K562 (cell line): ENCODE results near the gene SLC13A4. TPM values are rescaled to one million over a fixed set of nuclear protein-coding genes. Genes with fewer than 3 reads are reported as not detected.

ENCODE experiments used
- ATAC-seq: fragments of 200-7000 bp; cut with Tn5 transposase; 3 replicates; pipeline ENCODE4 v1.9.1; 2020; ENCODE audit warnings: moderate library complexity
- BruUV-seq: library from RNA; stranded (reverse); fragments of 400-500 nt; replicated peaks from 2 replicates; lab custom pipeline; 2021; lab: Mats Ljungman, UMichigan
- CTCF ChIA-PET: fragments of 300-600 bp; formaldehyde crosslinking; extraction: SDS; loops from one replicate; lab custom pipeline; 2021; ENCODE audit warnings: low intra/inter-chr PET ratio; lab: Yijun Ruan, JAX
- POLR2A ChIA-PET: fragments of 300-600, 350-650 bp; sonication (Branson Sonifier 250); formaldehyde crosslinking; extraction: SDS; loops from one replicate; lab custom pipeline; 2021; ENCODE audit warnings: antibody characterized with exemption, inconsistent platforms; lab: Yijun Ruan, JAX
- DNase-seq, 4 experiments: peaks; one replicate each; pipeline versions ENCODE4 v3.0.0 to v3.0.0-alpha.2; 2011 to 2018; ENCODE audit warnings: low spot score in 3 of 4, mixed read lengths in 3 of 4; ENCODE audit errors: extremely low read depth in 1 of 4
- FAIRE-seq: peaks from 2 replicates; lab custom pipeline; 2011; peaks lifted over from hg19 to GRCh38; lab: Jason Lieb, UNC
- H2AFZ ChIP-seq: 2 replicates; pipeline ENCODE4 v1.6.0; 2011; ENCODE audit warnings: low read depth, low read length, control low read depth, inconsistent platforms
- H3K27ac ChIP-seq: fragments of 200-600 bp; 3 replicates; pipeline ENCODE4 v1.8.0; 2011; ENCODE audit warnings: low read depth, mild to moderate bottlenecking, control low read depth, inconsistent platforms, low read length, moderate library complexity, mixed read lengths; ENCODE audit errors: extremely low read depth
- H3K27me3 ChIP-seq, 2 experiments: fragments of 300-600 bp in 1 of 2; 2 replicates in 1 of 2; 3 replicates in 1 of 2; pipeline versions ENCODE4 v1.6.0 to v1.8.0; 2011; ENCODE audit warnings: inconsistent platforms in 2 of 2, low read length in 2 of 2, mild to moderate bottlenecking in 1 of 2, mixed read lengths in 1 of 2, moderate library complexity in 1 of 2; ENCODE audit not compliant: control insufficient read depth in 2 of 2, insufficient read depth in 2 of 2
- H3K36me3 ChIP-seq: fragments of 300-600 bp; 3 replicates; pipeline ENCODE4 v1.8.0; 2011; ENCODE audit warnings: mild to moderate bottlenecking, low read length, inconsistent platforms; ENCODE audit not compliant: control insufficient read depth, insufficient read depth
- H3K4me1 ChIP-seq, 2 experiments: fragments of 200-600 bp in 1 of 2; replicated peaks in 1 of 2; 2 replicates in 1 of 2; 3 replicates in 1 of 2; pipeline versions ENCODE4 v1.5.1 to v1.8.0; 2011; ENCODE audit warnings: inconsistent platforms in 2 of 2, low read length in 2 of 2, mild to moderate bottlenecking in 1 of 2, mixed read lengths in 1 of 2, moderate library complexity in 1 of 2; ENCODE audit not compliant: control insufficient read depth in 2 of 2, insufficient read depth in 2 of 2
- H3K4me2 ChIP-seq: 2 replicates; pipeline ENCODE4 v1.6.1; 2011; ENCODE audit warnings: low read length, control low read depth, inconsistent platforms, mixed read lengths; ENCODE audit not compliant: insufficient read depth
- H3K4me3 ChIP-seq: fragments of 200-600 bp; sonication (generic), shearing (Covaris generic); 2 replicates; pipeline ENCODE4 v1.5.1; 2016; ENCODE audit warnings: control low read depth, inconsistent platforms
- H3K79me2 ChIP-seq: fragments of 200-600 bp; 3 replicates; pipeline ENCODE4 v1.8.0; 2011; ENCODE audit warnings: low read length, inconsistent platforms; ENCODE audit not compliant: control insufficient read depth, insufficient read depth
- H3K9ac ChIP-seq, 2 experiments: 2 replicates each; pipeline versions ENCODE4 v1.6.0 to v1.6.1; 2011; ENCODE audit warnings: low read depth in 2 of 2, low read length in 2 of 2, control low read depth in 1 of 2, inconsistent platforms in 1 of 2, mild to moderate bottlenecking in 1 of 2, mixed read lengths in 1 of 2; ENCODE audit not compliant: insufficient read depth in 1 of 2
- H3K9me1 ChIP-seq: one replicate; pipeline ENCODE4 v1.6.0; 2011; ENCODE audit warnings: inconsistent platforms, mild to moderate bottlenecking, low read length, moderate library complexity; ENCODE audit not compliant: control insufficient read depth, insufficient read depth
- H3K9me3 ChIP-seq: replicated peaks from 2 replicates; pipeline ENCODE4 v1.5.1; 2011; ENCODE audit warnings: low read depth, low read length, inconsistent platforms; ENCODE audit not compliant: control insufficient read depth, insufficient read depth
- H4K20me1 ChIP-seq: replicated peaks from 2 replicates; pipeline ENCODE4 v1.6.1; 2011; ENCODE audit warnings: low read length, inconsistent platforms, mixed read lengths; ENCODE audit not compliant: control insufficient read depth, insufficient read depth
- CCNT2 ChIP-seq: IDR thresholded peaks from 2 replicates; pipeline ENCODE4 v1.6.1; 2011; ENCODE audit warnings: borderline replicate concordance, low read depth, mild to moderate bottlenecking, moderate library complexity, mixed read lengths, low read length; ENCODE audit not compliant: insufficient read length; ENCODE audit errors: extremely low read depth
- MEIS2 ChIP-seq: fragments of 450-650 bp; IDR thresholded peaks from 2 replicates; pipeline ENCODE4 v1.6.1; 2014; ENCODE audit warnings: mild to moderate bottlenecking; ENCODE audit not compliant: partially characterized antibody
- WGBS: fragments of 100-300 bp; shearing (Covaris generic); methylation state at CpG from one replicate; pipeline ENCODE4 v1.1.6; 2016; ENCODE audit warnings: low coverage, mixed read lengths; ENCODE audit not compliant: insufficient coverage; ENCODE audit errors: missing lambda C conversion rate; 5-methylcytosine and 5-hydroxymethylcytosine counted together
- in situ Hi-C: fragments of 300-500 bp; cut with MboI; formaldehyde crosslinking; loops from 4 replicates; pipeline ENCODE4 v1.15.0; 2018; ENCODE audit warnings: inconsistent platforms, mixed read lengths
- intact Hi-C: fragments of 100-400 bp; cut with micrococcal nuclease; formaldehyde crosslinking; loops from 2 replicates; pipeline ENCODE4 v1.14.2; 2022
- polyA plus RNA-seq, 8 experiments: library from polyadenylated mRNA; depleted of rRNA in 4 of 8; stranded (reverse) in 5 of 8; unstranded in 3 of 8; fragments of >200 nt; fragmentation: Nextera tagmentation in 2 of 8; fragmentation: Illumina TruSeq in 1 of 8; extraction: Ambion mirVana in 2 of 8; extraction: Trizol in 1 of 8; gene quantifications; 2 replicates each; pipeline versions ENCODE4 v1.2.1 to v1.2.3, GENCODE V29; 2011 to 2014; ENCODE audit warnings: inconsistent platforms in 1 of 8, missing spikeins in 1 of 8
- total RNA-seq, 7 experiments: library from RNA; depleted of rRNA in 6 of 7; stranded (reverse); fragments of >200 nt in 6 of 7; fragmentation: Illumina TruSeq in 2 of 7; extraction: Trizol in 2 of 7; gene quantifications; 2 replicates each; pipeline versions ENCODE4 v1.2.1 to v1.2.3, GENCODE V29; 2011 to 2021; ENCODE audit warnings: low replicate concordance in 1 of 7
- TF ChIP-seq, protein P1 (sequence below): sonication (generic); formaldehyde crosslinking; IDR thresholded peaks from 2 replicates; pipeline ENCODE4 v1.8.0; 2022; ENCODE audit warnings: mild to moderate bottlenecking, missing genetic modification reagents, borderline replicate concordance
- TF ChIP-seq, protein P2 (sequence below), 2 experiments: IDR thresholded peaks in 1 of 2; conservative IDR thresholded peaks in 1 of 2; 2 replicates each; pipeline ENCODE4 v1.6.1; 2016; ENCODE audit warnings: low read depth in 2 of 2, mild to moderate bottlenecking in 1 of 2, missing compliant biosample characterization in 1 of 2, missing genetic modification characterization in 1 of 2, moderate library complexity in 1 of 2

The SLC13A4 gene
- total and polyA plus RNA-seq, 9 of the 15 experiments (the other 6 are each of a cell fraction or from before 2014, with no cell fraction given): 0.11 to 1.0 (median 0.36) TPM

DNA sequence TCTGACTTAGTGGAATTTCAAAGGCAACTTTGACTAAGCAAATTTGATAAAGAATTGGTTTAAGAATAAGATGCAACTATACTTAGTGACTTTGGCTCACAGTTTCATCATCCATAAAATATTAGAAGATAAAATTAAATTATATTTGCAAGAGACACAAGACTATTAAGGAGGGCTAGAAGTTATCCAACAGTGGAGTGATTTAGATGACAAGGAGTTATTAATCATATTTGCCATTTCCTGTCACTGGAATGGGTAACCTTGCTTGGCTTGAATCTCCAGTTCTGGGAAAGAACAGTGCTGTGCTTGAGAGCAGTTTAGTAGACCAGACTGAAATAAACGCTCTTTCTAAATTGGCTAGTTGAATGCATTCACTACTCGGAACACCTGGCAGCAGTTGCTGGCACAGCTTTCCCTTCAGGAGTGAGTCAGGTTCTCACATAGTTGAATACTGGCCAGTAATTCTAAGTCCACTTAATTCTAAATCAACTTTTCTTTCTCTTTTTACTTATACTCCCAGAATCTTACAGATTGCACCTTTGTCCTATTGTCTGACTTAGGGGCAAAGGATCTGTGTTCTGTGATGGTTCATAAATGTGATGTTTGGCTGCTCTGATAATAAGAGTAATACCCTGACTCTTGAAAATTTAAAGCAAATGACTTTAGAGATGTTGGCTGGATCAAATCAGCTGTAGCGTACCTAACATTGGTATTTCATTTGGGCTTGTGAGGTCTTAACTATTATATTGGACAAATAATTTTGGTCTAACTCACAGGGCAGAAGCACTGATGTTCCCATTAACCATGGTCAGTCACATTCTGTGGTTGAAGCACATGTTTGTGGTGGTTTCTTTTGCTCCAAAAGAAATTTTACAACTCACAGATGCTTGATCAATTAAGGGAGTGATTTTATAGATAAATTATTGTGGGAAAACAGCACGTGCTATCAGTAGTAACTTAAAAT, 49.1 kb downstream of the SLC13A4 start:
- peaks cover 2 to 3% of the 10 kb centered on the region in 2 experiments; a peak in 3 of 5 replicates for H3K4me1 ChIP-seq
- BruUV-seq: no TSS peak
- DNase-seq (no peak), FAIRE-seq (no peak), ATAC-seq (no peak)
- H2AFZ ChIP-seq: no peak overlapping the region
- no peaks in the 10 kb centered on the region for H3K9me3 ChIP-seq
- intact Hi-C loops: no loop called here
- no peaks in the 10 kb centered on the region for H3K27me3 ChIP-seq
- no peak overlapping the region for H3K4me3 ChIP-seq
- WGBS: 92% methylated on average over 4 of the region's 4 CpGs
- no peak overlapping the region for H3K4me2 ChIP-seq
- H3K79me2 ChIP-seq: no peaks in the 10 kb centered on the region
- H3K9me1 ChIP-seq: no peaks in the 10 kb centered on the region
- peak; percentile 41 for TF ChIP-seq MEIS2
- TF ChIP-seq, protein P1, sequence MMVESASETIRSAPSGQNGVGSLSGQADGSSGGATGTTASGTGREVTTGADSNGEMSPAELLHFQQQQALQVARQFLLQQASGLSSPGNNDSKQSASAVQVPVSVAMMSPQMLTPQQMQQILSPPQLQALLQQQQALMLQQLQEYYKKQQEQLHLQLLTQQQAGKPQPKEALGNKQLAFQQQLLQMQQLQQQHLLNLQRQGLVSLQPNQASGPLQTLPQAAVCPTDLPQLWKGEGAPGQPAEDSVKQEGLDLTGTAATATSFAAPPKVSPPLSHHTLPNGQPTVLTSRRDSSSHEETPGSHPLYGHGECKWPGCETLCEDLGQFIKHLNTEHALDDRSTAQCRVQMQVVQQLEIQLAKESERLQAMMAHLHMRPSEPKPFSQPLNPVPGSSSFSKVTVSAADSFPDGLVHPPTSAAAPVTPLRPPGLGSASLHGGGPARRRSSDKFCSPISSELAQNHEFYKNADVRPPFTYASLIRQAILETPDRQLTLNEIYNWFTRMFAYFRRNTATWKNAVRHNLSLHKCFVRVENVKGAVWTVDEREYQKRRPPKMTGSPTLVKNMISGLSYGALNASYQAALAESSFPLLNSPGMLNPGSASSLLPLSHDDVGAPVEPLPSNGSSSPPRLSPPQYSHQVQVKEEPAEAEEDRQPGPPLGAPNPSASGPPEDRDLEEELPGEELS (CRISPR knock-in tag): no peak
- TF ChIP-seq, protein P2, sequence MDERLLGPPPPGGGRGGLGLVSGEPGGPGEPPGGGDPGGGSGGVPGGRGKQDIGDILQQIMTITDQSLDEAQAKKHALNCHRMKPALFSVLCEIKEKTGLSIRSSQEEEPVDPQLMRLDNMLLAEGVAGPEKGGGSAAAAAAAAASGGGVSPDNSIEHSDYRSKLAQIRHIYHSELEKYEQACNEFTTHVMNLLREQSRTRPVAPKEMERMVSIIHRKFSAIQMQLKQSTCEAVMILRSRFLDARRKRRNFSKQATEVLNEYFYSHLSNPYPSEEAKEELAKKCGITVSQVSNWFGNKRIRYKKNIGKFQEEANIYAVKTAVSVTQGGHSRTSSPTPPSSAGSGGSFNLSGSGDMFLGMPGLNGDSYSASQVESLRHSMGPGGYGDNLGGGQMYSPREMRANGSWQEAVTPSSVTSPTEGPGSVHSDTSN (CRISPR knock-in tag; IDR thresholded peaks at IDR 0.05; ENCODE audit: low read depth): no peak
- TF ChIP-seq, protein P2 (tag; conservative IDR thresholded peaks at IDR 0.05; ENCODE audit: low read depth): 0 out of 2 replicates have a peak, but pooled peaks have one; percentile 7
- TF ChIP-seq CCNT2: no peak
- H3K36me3 ChIP-seq: peaks cover 39% of the 10 kb centered on the region
- no peak overlapping the region for H3K9ac ChIP-seq
- in situ Hi-C loops: no loop called here
- peaks cover 15% of the 10 kb centered on the region; the same call in 1 of the 2 replicates for H4K20me1 ChIP-seq
- ChIA-PET POLR2A (interaction anchor here (0.6 to 1.1 kb wide), 4 partner anchors 8 to 37 kb away, joined by 3 to 5 read pairs (median 3); no protein-coding TSS in a partner anchor), CTCF (no interaction called here)
- no peak overlapping the region for H3K27ac ChIP-seq
